GM21619 (cell line): Measurements from ENCODE around the gene GABRB3.

Experiments
- ATAC-seq: cut with Tn5 transposase; IDR thresholded peaks from one replicate; pipeline ENCODE4 v1.9.1; 2021; ENCODE audit not compliant: unreplicated experiment

GABRB3 gene

GRCh38 chr15:26772154-26773066, at the start of gene GABRB3:
TSS of gene GABRB3 (minus strand) at chr15:26773066.
- no peak for ATAC-seq

DNA sequence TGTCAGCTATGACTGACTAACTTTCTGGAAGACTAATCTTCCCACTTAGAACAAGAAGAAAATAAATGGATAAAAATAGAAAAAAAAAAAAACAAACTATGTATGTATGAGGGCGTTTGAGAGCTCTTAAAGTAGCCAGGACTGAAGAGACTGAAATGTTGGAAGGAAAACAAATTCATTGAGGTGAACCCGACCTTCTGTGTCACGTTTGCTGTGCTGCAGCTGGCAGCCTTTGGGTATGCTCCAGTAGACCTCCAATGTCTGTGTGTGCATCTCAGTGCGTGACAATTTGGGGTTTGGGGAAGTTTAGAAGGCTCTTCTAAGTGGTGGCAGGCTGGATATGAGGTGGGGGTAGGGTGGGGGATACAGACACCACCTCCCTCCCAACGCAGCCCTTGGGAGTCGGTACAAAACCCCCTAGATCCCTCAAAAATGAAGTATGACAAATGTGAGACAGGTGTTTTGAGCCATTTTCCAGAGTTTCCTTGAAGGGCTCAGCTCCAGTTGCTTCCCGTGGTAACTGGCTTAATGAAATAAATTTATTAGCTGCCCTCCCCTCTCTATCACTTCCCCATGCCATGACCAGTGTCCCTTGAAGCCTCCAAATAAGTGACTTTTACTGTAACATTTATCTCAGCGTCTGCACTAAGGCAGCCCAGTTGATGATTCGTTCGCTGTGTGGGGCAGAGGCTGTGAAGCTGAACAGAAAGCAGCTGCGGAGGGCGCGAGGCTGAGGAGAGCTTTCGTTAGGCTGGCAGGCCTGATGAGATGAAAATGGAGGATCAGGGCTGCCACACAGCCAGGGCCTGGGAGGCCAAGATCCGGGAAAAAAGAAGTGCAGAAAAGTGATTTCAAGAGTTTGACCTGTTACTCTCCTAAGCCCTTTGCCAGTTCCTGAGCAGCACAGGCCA, 34.9 kb upstream of the GABRB3 start:
- no peak for ATAC-seq

GRCh38 chr15:26806574-26806973, 33.7 kb upstream of the GABRB3 start:
- ATAC-seq = no peak

GRCh38 chr15:26806151-26806550, 33.3 kb upstream of the GABRB3 start:
- no peak for ATAC-seq

- ATAC-seq = no peak
These were observed 32.6 kb upstream of the GABRB3 start for GRCh38 chr15:26805470-26805869.

DNA sequence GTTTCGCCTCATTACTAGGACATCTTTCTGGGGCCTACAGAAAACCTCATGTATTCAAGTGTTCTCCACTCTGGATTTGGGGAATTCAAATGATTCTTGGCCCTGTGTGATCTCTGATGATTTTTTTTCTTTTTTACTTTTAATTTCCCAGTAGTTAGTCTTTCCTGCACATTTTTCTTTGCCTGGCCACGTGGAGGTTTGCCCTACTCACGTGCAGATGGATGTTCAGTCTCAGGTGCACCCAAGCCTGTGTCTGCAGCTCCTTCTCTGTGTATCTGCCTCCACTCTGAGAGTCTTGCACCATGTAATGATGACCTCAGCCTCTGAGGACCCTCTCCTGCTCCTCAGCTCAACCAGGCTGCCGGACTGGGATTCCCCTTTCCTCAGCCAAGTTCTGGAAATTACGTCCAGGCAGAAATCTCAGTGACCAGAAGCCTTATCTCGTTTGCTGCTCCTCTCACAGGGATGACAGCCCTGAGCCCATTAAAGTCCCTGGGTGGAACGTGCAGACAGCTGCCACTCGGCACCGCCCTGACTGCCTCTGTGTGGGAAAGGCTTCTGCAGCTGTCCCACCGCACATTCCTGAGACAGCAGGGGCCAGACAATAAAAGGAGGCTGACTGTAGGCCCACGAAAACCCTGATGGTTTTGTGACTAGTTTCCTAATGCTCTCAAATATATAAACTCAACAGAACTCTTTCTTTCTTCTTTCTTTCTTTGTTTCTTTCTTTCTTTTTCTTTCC, 31.4 kb upstream of the GABRB3 start:
- ATAC-seq = no peak

DNA sequence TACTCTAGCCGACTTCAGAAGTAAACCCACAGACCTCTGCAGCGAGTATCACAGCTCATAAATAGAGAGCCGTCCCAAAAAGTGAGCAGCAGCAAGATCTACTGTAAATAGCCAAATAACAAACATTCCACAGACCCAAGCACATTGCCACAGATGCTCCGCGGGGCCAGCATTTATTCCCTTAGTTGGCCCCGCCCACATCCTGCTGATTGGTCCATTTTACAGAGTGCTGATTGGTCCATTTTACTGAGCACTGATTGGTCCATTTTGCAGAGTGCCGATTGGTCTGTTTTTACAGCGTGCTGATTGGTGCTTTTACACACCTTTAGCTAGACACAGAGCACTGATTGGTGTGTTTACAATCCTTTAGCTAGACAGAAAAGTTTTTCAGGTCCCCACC, 17.3 kb upstream of the GABRB3 start:
- no peak for ATAC-seq

DNA sequence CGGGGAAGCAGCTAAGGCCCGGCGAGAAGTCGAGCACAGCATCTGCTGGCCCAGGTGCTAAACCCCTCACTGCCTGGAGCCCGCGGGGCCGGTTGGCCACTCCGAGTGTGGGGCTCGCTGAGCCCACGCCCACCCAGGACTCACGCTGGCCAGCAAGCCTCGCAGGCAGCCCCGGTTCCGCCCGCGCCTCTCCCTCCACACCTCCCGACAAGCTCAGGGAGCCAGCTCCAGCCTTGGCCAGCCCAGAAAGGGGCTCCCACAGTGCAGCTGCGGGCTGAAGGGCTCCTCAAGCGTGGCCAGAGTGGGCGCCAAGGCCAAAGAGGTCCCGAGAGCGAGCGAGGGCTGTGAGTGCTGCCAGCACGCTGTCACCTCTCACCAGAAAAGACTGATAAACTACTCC, 8.9 kb upstream of the GABRB3 start:
- no peak for ATAC-seq

DNA sequence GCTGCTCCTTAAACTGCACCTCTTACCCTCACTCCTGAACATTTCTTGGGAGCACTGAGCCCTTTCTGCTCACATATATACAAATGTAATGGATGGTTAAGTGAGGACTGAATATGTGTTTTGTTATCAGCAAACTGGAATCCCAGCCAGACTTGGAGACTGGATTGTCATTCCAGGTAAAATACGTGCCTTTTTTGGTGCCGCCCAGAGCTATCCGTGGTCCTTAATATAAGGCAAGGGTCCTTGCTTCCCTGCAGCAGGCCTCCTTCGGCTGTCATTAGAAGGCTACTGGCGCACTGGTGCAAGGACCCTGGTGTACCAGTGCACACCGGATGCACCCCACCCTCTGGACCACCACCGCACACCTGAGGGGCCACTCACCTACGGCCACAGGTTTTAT, 1.1 kb upstream of the GABRB3 start:
- no peak for ATAC-seq

DNA sequence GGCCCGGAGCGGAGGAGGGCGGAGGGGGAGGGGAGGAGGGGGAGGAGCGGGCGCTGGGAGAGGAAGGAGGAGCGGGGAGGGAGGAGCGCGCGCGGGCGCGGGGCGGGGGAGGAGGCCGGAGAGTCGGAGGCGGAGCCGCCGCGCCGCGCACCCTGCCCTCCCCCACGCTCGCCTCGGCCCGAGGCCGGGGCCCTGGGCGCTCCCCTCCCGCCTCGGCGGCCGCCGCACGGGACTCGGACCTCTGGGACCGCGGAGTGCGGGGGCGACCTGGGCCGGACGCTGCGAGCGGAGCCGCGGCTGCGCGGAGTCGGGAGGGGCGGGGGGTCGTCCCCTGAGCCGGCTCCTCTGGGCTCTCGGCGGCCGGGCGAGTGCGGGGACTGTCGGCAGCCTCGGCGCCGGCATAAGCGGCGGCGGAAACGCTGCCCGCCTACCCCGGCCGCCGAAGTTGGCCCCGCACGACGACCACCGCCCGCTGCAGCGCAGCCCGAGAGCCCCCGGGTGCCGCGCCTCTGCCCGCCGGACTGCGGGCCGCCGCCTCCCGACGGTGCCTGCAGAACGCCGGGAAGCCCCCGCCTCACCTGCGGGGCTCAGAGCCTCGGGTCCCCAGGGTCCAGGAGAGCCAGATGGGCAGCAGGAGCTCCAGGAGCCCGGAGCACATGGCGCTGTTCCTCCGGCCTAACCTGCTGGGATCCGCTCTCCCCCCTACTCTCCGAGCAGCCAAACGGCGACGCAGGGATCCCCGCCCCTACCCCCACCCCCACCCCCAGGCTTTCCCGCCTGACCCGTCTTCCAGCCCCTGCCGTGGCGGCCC, 406 bp upstream of the GABRB3 start:
- no peak for ATAC-seq

GRCh38 chr15:26771578-26772153, 1.2 kb downstream of the GABRB3 start:
- ATAC-seq = no peak

DNA sequence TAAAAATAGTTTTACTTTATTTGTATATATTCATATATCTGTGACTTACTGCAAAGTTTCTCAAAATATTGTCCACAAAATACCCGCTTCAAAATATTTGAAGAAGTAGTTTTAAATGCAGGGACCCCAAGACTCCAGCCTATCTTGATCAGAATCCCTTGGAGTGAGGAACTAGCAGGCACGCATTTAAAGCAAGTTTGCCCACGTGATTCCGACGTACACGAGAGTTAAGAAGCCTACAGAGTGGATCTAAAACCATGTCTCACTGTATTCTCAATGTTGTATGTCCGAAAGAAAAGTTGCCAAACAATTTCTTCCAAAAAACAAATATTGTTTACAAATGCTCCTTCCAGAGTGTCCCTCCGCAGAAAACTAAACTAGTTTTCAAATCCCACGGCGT, 1.7 kb downstream of the GABRB3 start:
- no peak for ATAC-seq

- ATAC-seq = no peak
These were observed 5.6 kb downstream of the GABRB3 start for GRCh38 chr15:26767169-26767670.

GRCh38 chr15:26766262-26766661, 6.6 kb downstream of the GABRB3 start:
- ATAC-seq = no peak

DNA sequence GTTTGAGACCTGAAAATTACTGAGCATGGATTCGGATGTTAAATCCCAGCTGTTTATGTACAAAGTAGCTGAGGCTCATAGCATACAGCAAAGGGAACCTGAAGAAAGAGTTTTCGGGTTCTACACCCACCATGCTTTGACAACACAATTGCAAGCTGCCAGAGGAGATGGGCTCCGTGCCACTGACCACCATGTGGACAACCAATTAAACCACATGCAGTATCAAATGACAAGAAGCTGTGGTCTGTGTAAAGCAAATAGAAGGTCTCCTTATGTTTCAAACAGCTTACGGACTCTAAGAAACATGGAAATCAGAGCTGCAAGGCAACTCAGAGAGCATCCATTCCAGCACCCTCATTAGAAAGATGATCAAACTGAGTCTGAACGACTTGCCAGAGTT, 12.9 kb downstream of the GABRB3 start:
- ATAC-seq = no peak

- ATAC-seq = no peak
These were observed 14.8 kb downstream of the GABRB3 start for GRCh38 chr15:26758079-26758478.

- ATAC-seq = no peak
These were observed 15.7 kb downstream of the GABRB3 start for GRCh38 chr15:26757141-26757540.

DNA sequence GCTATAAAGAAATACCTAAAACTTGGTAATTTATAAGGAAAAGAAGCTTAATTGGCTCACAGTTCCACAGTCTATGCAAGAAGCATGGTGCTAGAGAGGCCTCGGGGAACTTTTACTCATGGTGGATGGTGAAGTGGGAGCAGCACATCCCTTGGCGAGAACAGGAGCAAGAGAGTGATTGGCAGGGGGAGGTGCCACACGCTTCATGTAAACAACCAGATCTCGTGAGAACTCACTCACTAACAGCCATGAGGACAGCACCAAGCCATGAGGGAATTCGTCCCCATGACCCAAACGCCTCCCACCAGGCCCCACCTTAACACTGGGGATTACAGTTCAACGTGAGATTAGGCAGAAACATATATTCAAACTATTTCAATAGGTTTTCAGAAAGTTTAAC, 28.0 kb downstream of the GABRB3 start:
- ATAC-seq = no peak

DNA sequence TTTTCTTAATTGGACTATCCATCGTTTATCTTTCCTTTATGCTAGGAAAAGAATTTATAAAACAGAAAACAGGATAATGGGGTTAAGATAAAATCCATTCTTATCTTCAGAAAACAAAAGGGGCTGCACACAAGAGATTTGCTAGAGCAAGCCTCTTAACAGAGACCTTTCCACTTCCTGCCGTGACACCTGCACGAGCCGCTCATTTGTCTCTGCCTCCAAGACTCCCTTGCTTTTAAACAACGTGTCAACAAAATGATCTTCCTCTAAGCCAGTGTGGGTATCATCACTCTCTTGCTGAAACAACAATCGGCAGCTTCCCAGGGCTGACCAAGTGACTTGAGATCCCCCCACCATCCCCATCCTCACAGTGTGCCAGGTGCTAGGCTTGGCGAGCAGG, 33.1 kb downstream of the GABRB3 start:
- no peak for ATAC-seq

- no peak for ATAC-seq
These were observed 33.9 kb downstream of the GABRB3 start for GRCh38 chr15:26738996-26739395.
